Caco-2 (cell line): ENCODE results near the gene MSRB3. TPM values are rescaled to one million over a fixed set of nuclear protein-coding genes. Genes with fewer than 3 reads are reported as not detected.
A peak's percentile ranks its signal among the peaks of the same experiment; 100 is the strongest.

Experiments used
- BruUV-seq: library from RNA; stranded (reverse); fragments of 400-500 nt; replicated peaks from 2 replicates; lab custom pipeline; 2021; lab: Mats Ljungman, UMichigan
- CTCF ChIA-PET: fragments of 300-600 bp; sonication (Branson Sonifier 250); formaldehyde crosslinking; loops from one replicate; lab custom pipeline; 2022; ENCODE audit warnings: antibody characterized with exemption; lab: Charles Lee
- POLR2A ChIA-PET: fragments of 300-600 bp; sonication (Branson Sonifier 250); formaldehyde crosslinking; loops from one replicate; lab custom pipeline; 2022; ENCODE audit warnings: antibody characterized with exemption; lab: Charles Lee
- DNase-seq, 2 experiments: peaks; one replicate each; pipeline versions ENCODE4 v3.0.0 to v3.0.0-alpha.2; 2020 to 2022
- H3K27me3 ChIP-seq: replicated peaks from 2 replicates; pipeline ENCODE4 v1.6.0; 2011; ENCODE audit warnings: low read length; ENCODE audit not compliant: control insufficient read depth, insufficient read depth
- H3K36me3 ChIP-seq: 2 replicates; pipeline ENCODE4 v1.5.1; 2011; ENCODE audit warnings: low read length; ENCODE audit not compliant: control insufficient read depth, insufficient read depth
- H3K4me1 ChIP-seq: fragments of 250-450 bp; sonication (Bioruptor Pico); 2 replicates; pipeline ENCODE4 v1.5.1; 2020; ENCODE audit warnings: mild to moderate bottlenecking
- H3K4me3 ChIP-seq: 2 replicates; pipeline ENCODE4 v1.5.1; 2011; ENCODE audit warnings: low read depth, mild to moderate bottlenecking, control low read depth, low read length
- H3K9me3 ChIP-seq: fragments of 250-450 bp; sonication (Bioruptor Pico); 2 replicates; pipeline ENCODE4 v1.5.1; 2020; ENCODE audit warnings: mild to moderate bottlenecking, moderate library complexity
- H3K27ac Mint-ChIP-seq: one replicate; pipeline ENCODE4 v1.8.0; 2022; ENCODE audit warnings: mixed read lengths; ENCODE audit not compliant: unreplicated experiment
- H3K27me3 Mint-ChIP-seq: one replicate; pipeline ENCODE4 v1.8.0; 2022; ENCODE audit warnings: mixed read lengths; ENCODE audit not compliant: insufficient read depth, unreplicated experiment
- H3K36me3 Mint-ChIP-seq: one replicate; pipeline ENCODE4 v1.8.0; 2022; ENCODE audit warnings: mild to moderate bottlenecking, mixed read lengths; ENCODE audit not compliant: insufficient read depth, unreplicated experiment
- H3K4me1 Mint-ChIP-seq: one replicate; pipeline ENCODE4 v1.8.0; 2022; ENCODE audit warnings: low read depth, mixed read lengths; ENCODE audit not compliant: unreplicated experiment
- H3K4me3 Mint-ChIP-seq: one replicate; pipeline ENCODE4 v1.8.0; 2022; ENCODE audit warnings: mild to moderate bottlenecking, moderate library complexity, mixed read lengths; ENCODE audit not compliant: unreplicated experiment
- H3K9me3 Mint-ChIP-seq: one replicate; pipeline ENCODE4 v1.8.0; 2022; ENCODE audit warnings: mixed read lengths; ENCODE audit not compliant: unreplicated experiment
- intact Hi-C: fragments of 100-400 bp; cut with micrococcal nuclease; formaldehyde crosslinking; loops from one replicate; pipeline ENCODE4 v1.10.0; 2022; ENCODE audit not compliant: unreplicated experiment
- total RNA-seq: library from RNA; stranded (reverse); gene quantifications from 2 replicates; pipeline ENCODE4 v1.2.3, GENCODE V29; 2022
- TF ChIP-seq, protein P1 (sequence below), 2 experiments: fragments of 200-600 bp in 1 of 2; IDR thresholded peaks; 1 replicate in 1 of 2; 2 replicates in 1 of 2; pipeline versions ENCODE4 v1.5.1 to v1.8.0; 2011 to 2022; ENCODE audit warnings: antibody characterized with exemption in 1 of 2, control low read depth in 1 of 2, inconsistent platforms in 1 of 2, low read depth in 1 of 2, low read length in 1 of 2, mild to moderate bottlenecking in 1 of 2, moderate library complexity in 1 of 2; ENCODE audit not compliant: insufficient read depth in 1 of 2, severe bottlenecking in 1 of 2, unreplicated experiment in 1 of 2

Gene MSRB3
- total RNA-seq, 1 experiment from 2014 or later, result 7.7 TPM

DNA sequence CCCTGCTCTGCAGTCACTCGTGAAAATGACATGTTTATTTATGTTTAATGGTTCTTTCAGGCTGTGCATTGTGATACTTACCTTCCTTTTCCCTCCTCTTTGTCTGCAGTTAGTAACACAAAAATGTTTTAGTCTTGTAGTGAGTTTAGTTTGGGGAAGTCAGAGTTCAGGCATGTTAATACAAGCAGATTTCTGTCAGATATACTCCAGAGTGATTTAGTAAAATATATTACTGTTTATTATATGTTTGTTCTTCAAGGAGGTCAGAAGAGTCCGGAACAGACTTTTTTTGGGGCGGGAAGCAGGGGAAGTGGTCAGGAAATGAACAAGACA, 28.7 kb downstream of the MSRB3 start:
- peak overlapping the region; percentile 55 for H3K27ac Mint-ChIP-seq
- H3K27me3 Mint-ChIP-seq, result no peaks in the 10 kb centered on the region
- CTCF ChIA-PET, result interaction anchor here (0.9 kb wide), 1 partner anchor 701 kb away, joined by 3 read pairs; no protein-coding TSS in a partner anchor
- BruUV-seq, result no TSS peak
- no peaks in the 10 kb centered on the region for H3K36me3 Mint-ChIP-seq
- Histone ChIP-seq H3K4me3 (no peak overlapping the region), H3K9me3 (no peaks in the 10 kb centered on the region), H3K27me3 (no peaks in the 10 kb centered on the region), H3K4me1 (peaks cover 5% of the 10 kb centered on the region), H3K36me3 (no peaks in the 10 kb centered on the region)
- H3K4me3 Mint-ChIP-seq, result peak overlapping the region; percentile 67
- TF ChIP-seq, protein P1, sequence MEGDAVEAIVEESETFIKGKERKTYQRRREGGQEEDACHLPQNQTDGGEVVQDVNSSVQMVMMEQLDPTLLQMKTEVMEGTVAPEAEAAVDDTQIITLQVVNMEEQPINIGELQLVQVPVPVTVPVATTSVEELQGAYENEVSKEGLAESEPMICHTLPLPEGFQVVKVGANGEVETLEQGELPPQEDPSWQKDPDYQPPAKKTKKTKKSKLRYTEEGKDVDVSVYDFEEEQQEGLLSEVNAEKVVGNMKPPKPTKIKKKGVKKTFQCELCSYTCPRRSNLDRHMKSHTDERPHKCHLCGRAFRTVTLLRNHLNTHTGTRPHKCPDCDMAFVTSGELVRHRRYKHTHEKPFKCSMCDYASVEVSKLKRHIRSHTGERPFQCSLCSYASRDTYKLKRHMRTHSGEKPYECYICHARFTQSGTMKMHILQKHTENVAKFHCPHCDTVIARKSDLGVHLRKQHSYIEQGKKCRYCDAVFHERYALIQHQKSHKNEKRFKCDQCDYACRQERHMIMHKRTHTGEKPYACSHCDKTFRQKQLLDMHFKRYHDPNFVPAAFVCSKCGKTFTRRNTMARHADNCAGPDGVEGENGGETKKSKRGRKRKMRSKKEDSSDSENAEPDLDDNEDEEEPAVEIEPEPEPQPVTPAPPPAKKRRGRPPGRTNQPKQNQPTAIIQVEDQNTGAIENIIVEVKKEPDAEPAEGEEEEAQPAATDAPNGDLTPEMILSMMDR (IDR thresholded peaks at IDR 0.05; ENCODE audit: insufficient read depth in 1 of 2, low read depth in 1 of 2, low read length in 1 of 2, severe bottlenecking in 1 of 2, unreplicated experiment in 1 of 2), result no peak
- POLR2A ChIA-PET, result no interaction called here
- H3K4me1 Mint-ChIP-seq, result peaks cover 10% of the 10 kb centered on the region
- H3K9me3 Mint-ChIP-seq, result no peaks in the 10 kb centered on the region
- no peak for DNase-seq
- intact Hi-C loops, result loop anchor here (2.0 to 10.0 kb wide), 4 partner anchors 168 to 572 kb away; no protein-coding TSS in a partner anchor

DNA sequence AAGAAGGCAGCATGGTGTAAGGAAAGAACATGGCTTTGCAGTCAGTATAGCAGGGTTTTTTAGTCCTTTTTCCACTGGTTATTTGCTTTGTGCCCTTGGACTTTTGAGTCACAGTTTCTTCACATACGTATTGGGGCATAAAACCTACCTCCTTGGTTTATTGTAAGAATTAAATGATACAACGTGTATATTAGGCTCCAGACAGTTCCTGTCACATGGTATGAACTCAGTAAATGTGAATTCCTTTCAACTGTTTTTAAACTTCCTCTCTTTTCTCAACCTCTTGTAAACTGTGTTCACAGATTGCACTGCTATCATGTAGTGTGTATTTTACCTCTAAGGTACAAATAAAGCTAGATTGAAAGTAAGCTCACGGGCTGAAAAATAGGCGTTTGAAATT, 29.5 kb downstream of the MSRB3 start:
- peaks cover 5% of the 10 kb centered on the region for H3K4me1 ChIP-seq
- no peaks in the 10 kb centered on the region for H3K36me3 ChIP-seq
- Mint-ChIP-seq H3K4me1 (peaks cover 10% of the 10 kb centered on the region), H3K9me3 (no peaks in the 10 kb centered on the region), H3K4me3 (no peak overlapping the region), H3K27me3 (no peaks in the 10 kb centered on the region), H3K27ac (no peak overlapping the region), H3K36me3 (no peaks in the 10 kb centered on the region)
- no TSS peak for BruUV-seq
- CTCF ChIA-PET, result interaction anchor here (0.6 kb wide), 1 partner anchor 676 kb away, joined by 3 read pairs; no protein-coding TSS in a partner anchor
- POLR2A ChIA-PET, result no interaction called here
- no peak for DNase-seq
- no peak overlapping the region for H3K4me3 ChIP-seq
- intact Hi-C loops, result loop anchor here (10.0 kb wide), 1 partner anchor 167 kb away; no protein-coding TSS in a partner anchor
- H3K9me3 ChIP-seq, result no peaks in the 10 kb centered on the region
- TF ChIP-seq, protein P1 (IDR thresholded peaks at IDR 0.05; ENCODE audit: insufficient read depth in 1 of 2, low read depth in 1 of 2, low read length in 1 of 2, severe bottlenecking in 1 of 2, unreplicated experiment in 1 of 2), result no peak
- no peaks in the 10 kb centered on the region for H3K27me3 ChIP-seq

DNA sequence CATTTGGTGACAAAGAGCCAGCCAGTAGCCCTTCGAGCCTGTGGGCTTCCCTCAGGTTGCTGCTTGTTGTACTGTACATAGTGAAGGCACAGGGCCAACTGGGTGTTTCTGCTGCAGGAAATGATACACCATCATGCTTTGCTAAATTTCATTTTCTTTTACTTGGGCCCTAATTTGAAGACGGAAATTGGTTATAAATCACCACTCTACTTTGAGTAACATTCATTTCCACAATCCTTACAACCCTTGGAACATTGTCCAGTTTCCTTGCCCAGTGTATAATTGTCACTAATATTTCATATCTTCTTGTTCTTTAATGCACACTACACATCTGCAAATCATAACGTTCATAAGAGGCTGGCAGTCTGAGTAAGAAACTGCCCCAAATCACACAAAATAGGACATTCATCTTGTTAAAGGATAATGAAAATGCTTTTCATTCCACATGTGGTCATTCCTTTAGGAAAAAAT, 30.2 kb downstream of the MSRB3 start:
- Mint-ChIP-seq H3K9me3 (no peaks in the 10 kb centered on the region), H3K4me3 (no peak overlapping the region), H3K4me1 (peaks cover 10% of the 10 kb centered on the region), H3K27ac (no peak overlapping the region), H3K36me3 (no peaks in the 10 kb centered on the region), H3K27me3 (no peaks in the 10 kb centered on the region)
- H3K4me3 ChIP-seq, result no peak overlapping the region
- intact Hi-C loops, result loop anchor here (10.0 kb wide), 1 partner anchor 166 kb away; no protein-coding TSS in a partner anchor
- POLR2A ChIA-PET, result no interaction called here
- CTCF ChIA-PET, result interaction anchor here (0.6 kb wide), 1 partner anchor 676 kb away, joined by 3 read pairs; no protein-coding TSS in a partner anchor
- H3K36me3 ChIP-seq, result no peaks in the 10 kb centered on the region
- no peaks in the 10 kb centered on the region for H3K27me3 ChIP-seq
- no peak for DNase-seq
- no peaks in the 10 kb centered on the region for H3K9me3 ChIP-seq
- peaks cover 5% of the 10 kb centered on the region for H3K4me1 ChIP-seq
- TF ChIP-seq, protein P1 (IDR thresholded peaks at IDR 0.05; ENCODE audit: insufficient read depth in 1 of 2, low read depth in 1 of 2, low read length in 1 of 2, severe bottlenecking in 1 of 2, unreplicated experiment in 1 of 2), result no peak
- no TSS peak for BruUV-seq
